ENCODE results near the gene LPP. TPM values are rescaled to one million over a fixed set of nuclear protein-coding genes. Genes with fewer than 3 reads are reported as not detected.

Gene LPP
- polyA plus RNA-seq, 1 donor (not counting 4 experiments of a cell fraction or from before 2014, with no cell fraction given), result 16.0 TPM

- Histone ChIP-seq H3K9me1 (ENCODE audit: control insufficient read depth, extremely low read depth, insufficient read depth, low read length) (no peaks in the 10 kb centered on the region), H3K27me3 (ENCODE audit: control insufficient read depth, extremely low read depth, insufficient read depth, low read length) (no peaks in the 10 kb centered on the region), H3K27ac (ENCODE audit: control insufficient read depth, insufficient read depth, low read length) (no peak overlapping the region), H2AFZ (ENCODE audit: control insufficient read depth, low read length) (no peak overlapping the region), H3K36me3 (ENCODE audit: control insufficient read depth in 2 of 2, extremely low read depth in 1 of 2, insufficient read depth in 2 of 2, low read length in 2 of 2) (no peaks in the 10 kb centered on the region), H3K79me2 (ENCODE audit: control insufficient read depth, insufficient read depth, low read length) (no peaks in the 10 kb centered on the region), H3K4me3 (ENCODE audit: control insufficient read depth in 2 of 3, extremely low read depth in 1 of 3, insufficient read depth in 2 of 3, low read depth in 1 of 3, low read length in 3 of 3) (no peak overlapping the region), H3K9ac (ENCODE audit: control insufficient read depth, extremely low read depth, insufficient read depth, low read length) (no peak overlapping the region), H3K4me2 (ENCODE audit: control insufficient read depth, extremely low read depth, insufficient read depth, low read depth, low read length) (no peak overlapping the region), H4K20me1 (ENCODE audit: control insufficient read depth, extremely low read depth, insufficient read depth, low read length) (no peaks in the 10 kb centered on the region), H3K4me1 (ENCODE audit: control insufficient read depth, extremely low read depth, insufficient read depth, low read length) (no peaks in the 10 kb centered on the region), H3K9me3 (ENCODE audit: control insufficient read depth, low read depth, low read length) (no peaks in the 10 kb centered on the region)
- dilution Hi-C loops (cut with MboI; ENCODE audit: extremely low pct_ligation_motif_present, low sequenced_read_pairs), result no loop called here
- TF ChIP-seq EZH2 (IDR thresholded peaks at IDR 0.05; ENCODE audit: low read length) (no peak), CTCF (optimal IDR thresholded peaks at IDR 0.05 in 1 of 3, IDR thresholded peaks at IDR 0.05 in 1 of 3, conservative IDR thresholded peaks at IDR 0.05 in 1 of 3; ENCODE audit: extremely low read depth in 1 of 3, insufficient read depth in 2 of 3, low read length in 3 of 3) (no peak)
- FAIRE-seq, result no peak
- DNase-seq (ENCODE audit: low read depth, low spot score), result no peak
Measured at GRCh38 chr3:188680605-188681004, 526.6 kb downstream of the LPP start.

GRCh38 chr3:188682316-188682715, 528.4 kb downstream of the LPP start:
- Histone ChIP-seq H3K9me3 (ENCODE audit: control insufficient read depth, low read depth, low read length) (no peaks in the 10 kb centered on the region), H3K27me3 (ENCODE audit: control insufficient read depth, extremely low read depth, insufficient read depth, low read length) (no peaks in the 10 kb centered on the region), H3K4me1 (ENCODE audit: control insufficient read depth, extremely low read depth, insufficient read depth, low read length) (no peaks in the 10 kb centered on the region), H3K27ac (ENCODE audit: control insufficient read depth, insufficient read depth, low read length) (no peak overlapping the region), H2AFZ (ENCODE audit: control insufficient read depth, low read length) (no peak overlapping the region), H3K9me1 (ENCODE audit: control insufficient read depth, extremely low read depth, insufficient read depth, low read length) (no peaks in the 10 kb centered on the region), H3K9ac (ENCODE audit: control insufficient read depth, extremely low read depth, insufficient read depth, low read length) (no peak overlapping the region), H3K79me2 (ENCODE audit: control insufficient read depth, insufficient read depth, low read length) (no peaks in the 10 kb centered on the region), H3K36me3 (ENCODE audit: control insufficient read depth in 2 of 2, extremely low read depth in 1 of 2, insufficient read depth in 2 of 2, low read length in 2 of 2) (no peaks in the 10 kb centered on the region), H4K20me1 (ENCODE audit: control insufficient read depth, extremely low read depth, insufficient read depth, low read length) (no peaks in the 10 kb centered on the region), H3K4me3 (ENCODE audit: control insufficient read depth in 2 of 3, extremely low read depth in 1 of 3, insufficient read depth in 2 of 3, low read depth in 1 of 3, low read length in 3 of 3) (no peak overlapping the region), H3K4me2 (ENCODE audit: control insufficient read depth, extremely low read depth, insufficient read depth, low read depth, low read length) (no peak overlapping the region)
- dilution Hi-C loops (cut with MboI; ENCODE audit: extremely low pct_ligation_motif_present, low sequenced_read_pairs), result no loop called here
- TF ChIP-seq EZH2 (IDR thresholded peaks at IDR 0.05; ENCODE audit: low read length), result no peak
- no peak for TF ChIP-seq CTCF (optimal IDR thresholded peaks at IDR 0.05 in 1 of 3, IDR thresholded peaks at IDR 0.05 in 1 of 3, conservative IDR thresholded peaks at IDR 0.05 in 1 of 3; ENCODE audit: extremely low read depth in 1 of 3, insufficient read depth in 2 of 3, low read length in 3 of 3)
- FAIRE-seq, result no peak
- no peak for DNase-seq (ENCODE audit: low read depth, low spot score)

Data from keratinocyte (primary cell).